DOHH2 (cell line): ENCODE measurements around the gene INCENP.

Source experiments
- H3F3A ChIP-seq: fragments of 200-600 bp; sonication (generic), shearing (Covaris generic); 2 replicates; pipeline ENCODE4 v1.6.0; 2016; ENCODE audit warnings: antibody characterized with exemption, mild to moderate bottlenecking; ENCODE audit not compliant: control insufficient read depth, insufficient read depth
- H3K27ac ChIP-seq: fragments of 200-600 bp; sonication (generic); 2 replicates; pipeline ENCODE4 v1.5.1; 2014; ENCODE audit warnings: low read depth, mild to moderate bottlenecking, low read length, moderate library complexity
- H3K27me3 ChIP-seq: fragments of 200-600 bp; sonication (generic); 2 replicates; pipeline ENCODE4 v1.6.1; 2014; ENCODE audit warnings: mild to moderate bottlenecking, low read length, mixed read lengths; ENCODE audit not compliant: control insufficient read depth
- H3K36me3 ChIP-seq: fragments of 200-600 bp; sonication (generic); 2 replicates; pipeline ENCODE4 v1.6.1; 2014; ENCODE audit warnings: mild to moderate bottlenecking, low read length, moderate library complexity, mixed read lengths; ENCODE audit not compliant: control insufficient read depth
- H3K4me1 ChIP-seq: fragments of 200-600 bp; sonication (generic); 2 replicates; pipeline ENCODE4 v1.6.1; 2014; ENCODE audit warnings: mild to moderate bottlenecking, low read length, mixed read lengths; ENCODE audit not compliant: control insufficient read depth
- H3K4me2 ChIP-seq: fragments of 200-600 bp; sonication (generic); 2 replicates; pipeline ENCODE4 v1.6.0; 2014; ENCODE audit warnings: mild to moderate bottlenecking, low read length, moderate library complexity
- H3K4me3 ChIP-seq: fragments of 200-600 bp; sonication (generic); 2 replicates; pipeline ENCODE4 v1.5.1; 2014; ENCODE audit warnings: mild to moderate bottlenecking, low read length, mixed read lengths
- H3K79me2 ChIP-seq: fragments of 200-600 bp; sonication (generic); 2 replicates; pipeline ENCODE4 v1.6.1; 2014; ENCODE audit warnings: mild to moderate bottlenecking, low read length, mixed read lengths; ENCODE audit not compliant: control insufficient read depth
- H3K9me2 ChIP-seq: fragments of 200-600 bp; sonication (generic); replicated peaks from 2 replicates; pipeline ENCODE4 v1.6.1; 2014; ENCODE audit warnings: mild to moderate bottlenecking, low read length, mixed read lengths; ENCODE audit not compliant: control insufficient read depth
- H3K9me3 ChIP-seq: fragments of 200-600 bp; sonication (generic); 2 replicates; pipeline ENCODE4 v1.6.1; 2014; ENCODE audit warnings: antibody characterized with exemption, low read length, mixed read lengths; ENCODE audit not compliant: control insufficient read depth, insufficient read depth
- H4K20me1 ChIP-seq: fragments of 200-600 bp; sonication (generic); 2 replicates; pipeline ENCODE4 v1.6.0; 2014; ENCODE audit warnings: low read depth, mild to moderate bottlenecking, antibody characterized with exemption, low read length, moderate library complexity; ENCODE audit not compliant: control insufficient read depth, insufficient read depth
- CTCF ChIP-seq: fragments of 200-600 bp; sonication (generic); IDR thresholded peaks from one replicate; pipeline ENCODE4 v1.5.1; 2014; ENCODE audit warnings: antibody characterized with exemption, mild to moderate bottlenecking, low read depth, low read length; ENCODE audit not compliant: poor library complexity, severe bottlenecking
- EZH2phosphoT487 ChIP-seq: fragments of 200-600 bp; sonication (generic); IDR thresholded peaks from 2 replicates; pipeline ENCODE4 v1.6.1; 2017; ENCODE audit warnings: borderline replicate concordance, mild to moderate bottlenecking, antibody characterized with exemption, low read length, moderate library complexity, mixed read lengths

INCENP gene

DNA sequence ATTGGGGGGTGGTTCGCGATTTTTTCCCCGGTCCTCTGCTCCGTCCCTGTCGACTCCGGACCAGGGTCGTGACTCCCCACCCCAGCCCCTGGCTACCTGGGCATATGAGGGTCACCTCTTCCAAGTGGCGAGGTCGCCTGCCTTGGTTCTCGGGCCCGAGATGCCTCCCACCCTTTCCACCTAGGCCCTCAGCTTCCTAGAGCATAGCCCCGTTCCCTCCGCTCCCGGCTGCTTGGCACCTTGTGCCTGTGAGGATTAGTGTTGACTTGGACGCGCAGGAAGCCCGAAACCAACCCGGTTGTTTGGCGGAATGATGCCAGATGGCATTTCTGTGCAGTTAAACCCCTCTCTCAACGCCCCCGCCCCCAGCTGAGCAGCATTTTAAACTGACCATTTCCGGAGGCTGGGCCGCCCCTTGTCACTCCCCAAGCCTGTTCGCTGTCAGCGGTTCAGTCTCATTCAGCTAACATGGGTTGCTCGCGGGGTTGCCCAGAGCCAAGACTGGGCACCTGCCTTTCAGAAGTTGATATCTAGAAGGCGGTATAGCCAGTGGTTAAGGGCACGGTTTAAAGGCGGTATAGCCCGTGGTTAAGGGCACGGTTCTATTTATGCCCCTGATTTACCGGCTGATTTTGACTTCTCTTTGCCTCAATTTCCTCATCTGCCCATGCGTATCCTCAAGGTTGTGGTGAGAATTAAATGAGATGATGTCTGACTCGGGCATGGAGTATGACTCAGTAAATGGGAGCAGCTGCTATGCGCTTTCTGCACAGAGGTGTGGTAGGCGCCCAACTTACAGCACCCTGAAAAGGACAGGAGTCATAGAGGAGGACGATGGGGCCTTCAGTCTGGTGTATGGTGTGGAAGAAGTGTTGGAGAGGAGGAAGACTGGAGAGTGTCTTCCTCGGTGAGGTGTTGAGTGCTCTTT is 639 bp downstream of the INCENP start:
- peak overlapping the region; percentile 96 for H3K4me2 ChIP-seq
- H3K4me1 ChIP-seq = peaks cover 29% of the 10 kb centered on the region
- TF ChIP-seq CTCF = no peak
- no peak for TF ChIP-seq EZH2phosphoT487
- no peaks in the 10 kb centered on the region for H3K9me3 ChIP-seq
- no peaks in the 10 kb centered on the region for H3K27me3 ChIP-seq
- H3K36me3 ChIP-seq = peaks cover 56% of the 10 kb centered on the region
- peak overlapping the region; percentile 57 for H3K27ac ChIP-seq
- peak overlapping the region; percentile 86 for H3K4me3 ChIP-seq
- H3K9me2 ChIP-seq = no peaks in the 10 kb centered on the region
- H3F3A ChIP-seq = no peaks in the 10 kb centered on the region
- peaks cover 36% of the 10 kb centered on the region for H4K20me1 ChIP-seq
- H3K79me2 ChIP-seq = peaks cover 57% of the 10 kb centered on the region

DNA sequence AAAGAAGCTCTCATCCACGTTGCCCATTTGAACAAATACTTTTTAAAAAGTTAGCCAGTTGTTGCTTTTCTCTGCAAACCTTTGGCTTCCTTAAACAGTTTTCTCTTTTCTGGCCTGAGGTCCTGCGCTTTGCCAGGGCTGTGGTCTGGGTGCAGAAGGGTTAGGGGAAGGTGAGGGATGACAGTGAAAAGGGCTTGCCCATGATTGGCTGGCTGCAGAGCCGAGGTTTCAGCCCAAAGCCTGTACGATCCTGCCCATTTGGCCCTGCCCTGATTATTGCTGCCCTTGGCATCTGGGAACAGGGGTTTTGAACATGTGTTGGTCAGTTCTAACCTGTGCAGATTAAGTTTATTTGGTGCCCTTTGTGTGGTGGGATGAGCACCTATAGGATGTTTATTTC is 1.5 kb downstream of the INCENP start:
- peaks cover 36% of the 10 kb centered on the region for H4K20me1 ChIP-seq
- TF ChIP-seq CTCF = no peak
- no peak for TF ChIP-seq EZH2phosphoT487
- no peaks in the 10 kb centered on the region for H3K27me3 ChIP-seq
- no peaks in the 10 kb centered on the region for H3K9me3 ChIP-seq
- peaks cover 64% of the 10 kb centered on the region for H3K36me3 ChIP-seq
- H3K79me2 ChIP-seq = peaks cover 66% of the 10 kb centered on the region
- no peaks in the 10 kb centered on the region for H3F3A ChIP-seq
- H3K4me2 ChIP-seq = peak overlapping the region; percentile 96
- H3K4me3 ChIP-seq = peak overlapping the region; percentile 86
- H3K9me2 ChIP-seq = no peaks in the 10 kb centered on the region
- no peak overlapping the region for H3K27ac ChIP-seq
- peaks cover 29% of the 10 kb centered on the region for H3K4me1 ChIP-seq

GRCh38 chr11:62125881-62126280 is 2.1 kb downstream of the INCENP start:
- TF ChIP-seq EZH2phosphoT487 = no peak
- TF ChIP-seq CTCF = no peak
- Histone ChIP-seq H3K27me3 (no peaks in the 10 kb centered on the region), H3K9me2 (no peaks in the 10 kb centered on the region), H4K20me1 (peaks cover 36% of the 10 kb centered on the region), H3K9me3 (no peaks in the 10 kb centered on the region), H3K36me3 (peaks cover 70% of the 10 kb centered on the region), H3F3A (no peaks in the 10 kb centered on the region), H3K79me2 (peaks cover 71% of the 10 kb centered on the region), H3K4me2 (peak overlapping the region; percentile 96), H3K4me3 (peak overlapping the region; percentile 86), H3K4me1 (peaks cover 29% of the 10 kb centered on the region), H3K27ac (no peak overlapping the region)
